ENCODE results near the gene ARHGEF2. TPM values are rescaled to one million over a fixed set of nuclear protein-coding genes. Genes with fewer than 3 reads are reported as not detected.

ARHGEF2 gene
- total and polyA plus RNA-seq, 9 of the 15 experiments (the other 6 are each of a cell fraction or from before 2014, with no cell fraction given), result 7.1 to 162 (median 62.2) TPM

- TF ChIP-seq SREBF2 (CRISPR knock-in tag; IDR thresholded peaks at IDR 0.05) (no peak), HLTF (IDR thresholded peaks at IDR 0.05) (no peak), CUX1 (CRISPR knock-in tag; IDR thresholded peaks at IDR 0.05) (no peak), CREB1 (IDR thresholded peaks at IDR 0.05) (no peak), CREB1 (CRISPR knock-in tag; IDR thresholded peaks at IDR 0.05) (peak; percentile 31; the same call in 1 of the 2 replicates), ZBTB1 (CRISPR knock-in tag; IDR thresholded peaks at IDR 0.05; ENCODE audit: borderline replicate concordance, low read depth) (no peak), FOXJ2 (tag; IDR thresholded peaks at IDR 0.05) (peak; percentile 75), ZNF324 (CRISPR knock-in tag; IDR thresholded peaks at IDR 0.05) (no peak), PHF20 (IDR thresholded peaks at IDR 0.05; ENCODE audit: partially characterized antibody) (no peak), MYBL2 (IDR thresholded peaks at IDR 0.05; ENCODE audit: low read depth) (no peak), MYBL2 (CRISPR knock-in tag; IDR thresholded peaks at IDR 0.05; ENCODE audit: borderline replicate concordance) (no peak), CC2D1A (IDR thresholded peaks at IDR 0.05) (no peak), RBM39 (optimal IDR thresholded peaks at IDR 0.05; ENCODE audit: low read depth, low read length) (no peak), SAFB (IDR thresholded peaks at IDR 0.05; ENCODE audit: borderline replicate concordance, low read depth, low read length) (no peak), ZNF717 (CRISPR knock-in tag; IDR thresholded peaks at IDR 0.05) (no peak), HOMEZ (CRISPR knock-in tag; IDR thresholded peaks at IDR 0.05) (no peak), ZFP1 (CRISPR knock-in tag; IDR thresholded peaks at IDR 0.05) (no peak)
These were observed 5.1 kb upstream of the ARHGEF2 start (continued) for GRCh38 chr1:155983191-155984024.

Data from K562 (cell line).